Activated naive CD8-positive, alpha-beta T cell treated with anti-CD3 and anti-CD28 coated beads, Interleukin-2, amount 50 U/mL, for 24 hours (primary cell): ENCODE data around the gene CSTB.

ENCODE experiments used
- ATAC-seq: fragments of 150-1000 bp; cut with Tn5 transposase; one replicate; pipeline ENCODE4 v1.10.0; 2021
- DNase-seq: peaks from one replicate; pipeline ENCODE4 v3.0.0; 2021
- H3K27ac Mint-ChIP-seq: one replicate; pipeline ENCODE4 v1.8.0; 2021; ENCODE audit warnings: mild to moderate bottlenecking, mixed read lengths
- H3K27me3 Mint-ChIP-seq: one replicate; pipeline ENCODE4 v1.8.0; 2021; ENCODE audit warnings: mixed read lengths
- H3K36me3 Mint-ChIP-seq: one replicate; pipeline ENCODE4 v1.8.0; 2021; ENCODE audit warnings: low read depth, mixed read lengths
- H3K4me1 Mint-ChIP-seq: one replicate; pipeline ENCODE4 v1.8.0; 2021; ENCODE audit warnings: mixed read lengths
- H3K4me3 Mint-ChIP-seq: one replicate; pipeline ENCODE4 v1.8.0; 2021; ENCODE audit warnings: mild to moderate bottlenecking, moderate library complexity, mixed read lengths
- H3K9me3 Mint-ChIP-seq: one replicate; pipeline ENCODE4 v1.8.0; 2021; ENCODE audit warnings: mixed read lengths

CSTB gene

DNA sequence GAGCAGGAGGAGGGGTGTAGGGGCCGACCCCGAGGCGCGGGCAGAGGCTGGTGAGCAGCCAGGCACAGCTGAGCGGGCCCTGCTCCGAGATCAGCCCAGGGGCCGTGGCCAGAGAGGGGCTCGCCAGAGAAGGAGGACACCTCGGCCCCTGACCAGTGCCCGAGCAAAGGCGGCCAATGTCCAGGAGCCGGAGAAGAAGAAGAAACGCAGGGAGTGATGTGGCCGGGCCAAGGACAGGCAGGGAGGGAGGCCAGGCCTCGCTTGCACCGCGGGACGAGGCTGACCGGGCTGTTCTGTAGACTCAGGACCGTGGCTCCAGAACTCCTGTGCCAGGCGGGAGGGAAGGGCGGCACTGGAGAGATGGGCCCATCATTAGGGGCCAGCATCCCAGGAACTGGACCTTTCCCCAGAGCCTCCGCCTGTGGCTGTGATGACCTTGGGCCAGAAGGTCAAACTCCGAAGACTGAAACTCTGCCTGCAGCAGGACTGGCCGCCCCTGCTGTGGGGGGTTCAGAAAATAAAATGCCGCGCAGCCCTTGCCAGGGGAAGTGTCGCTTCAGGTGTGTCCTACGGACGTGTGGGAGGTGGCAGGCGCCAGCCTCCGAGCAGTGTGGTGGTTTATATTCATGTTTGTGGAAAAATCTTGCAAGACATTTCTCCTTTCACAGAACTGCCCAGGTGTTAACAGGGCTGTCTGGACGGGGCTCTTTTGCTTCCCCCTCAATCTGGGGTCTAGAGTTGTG is 27.6 kb upstream of the CSTB start:
- H3K9me3 Mint-ChIP-seq: no peaks in the 10 kb centered on the region
- no peak overlapping the region for H3K4me3 Mint-ChIP-seq
- H3K27me3 Mint-ChIP-seq: no peaks in the 10 kb centered on the region
- H3K27ac Mint-ChIP-seq: no peak overlapping the region
- ATAC-seq (no peak), DNase-seq (no peak)
- H3K36me3 Mint-ChIP-seq: peaks cover 30% of the 10 kb centered on the region
- peaks cover 9% of the 10 kb centered on the region for H3K4me1 Mint-ChIP-seq

DNA sequence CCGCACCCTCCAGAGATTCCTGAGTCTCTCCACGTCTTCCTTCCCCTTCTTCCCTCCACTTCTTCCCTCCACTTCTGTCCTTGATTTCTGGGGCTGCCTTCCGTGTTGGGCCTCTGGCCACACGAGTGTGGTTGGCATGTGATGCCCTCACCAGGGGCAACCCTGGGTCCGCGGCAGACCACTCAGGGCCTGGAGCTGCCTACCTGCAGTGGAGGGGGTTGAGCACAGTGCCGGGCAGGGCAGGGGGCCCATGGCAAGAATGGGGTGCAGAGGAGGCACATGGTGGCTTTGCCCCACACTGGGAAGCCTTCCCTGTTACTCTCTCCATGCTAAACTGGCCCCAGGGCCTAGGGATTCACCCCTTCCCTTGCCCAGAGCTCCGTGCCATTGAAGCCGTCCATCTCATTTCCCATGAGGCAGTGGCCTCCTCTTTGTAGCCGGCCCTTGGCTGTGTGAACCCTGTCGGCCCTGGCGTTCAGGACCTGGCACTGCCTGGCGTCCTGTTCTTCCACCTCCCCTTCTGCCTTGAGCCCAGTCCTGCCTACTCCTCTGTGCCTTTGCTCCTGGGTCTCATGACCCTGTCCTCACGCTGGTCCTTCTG is 26.7 kb upstream of the CSTB start:
- no peak overlapping the region for H3K4me3 Mint-ChIP-seq
- DNase-seq (no peak), ATAC-seq (no peak)
- peaks cover 9% of the 10 kb centered on the region for H3K4me1 Mint-ChIP-seq
- no peaks in the 10 kb centered on the region for H3K9me3 Mint-ChIP-seq
- no peaks in the 10 kb centered on the region for H3K27me3 Mint-ChIP-seq
- H3K27ac Mint-ChIP-seq: no peak overlapping the region
- peaks cover 36% of the 10 kb centered on the region for H3K36me3 Mint-ChIP-seq

DNA sequence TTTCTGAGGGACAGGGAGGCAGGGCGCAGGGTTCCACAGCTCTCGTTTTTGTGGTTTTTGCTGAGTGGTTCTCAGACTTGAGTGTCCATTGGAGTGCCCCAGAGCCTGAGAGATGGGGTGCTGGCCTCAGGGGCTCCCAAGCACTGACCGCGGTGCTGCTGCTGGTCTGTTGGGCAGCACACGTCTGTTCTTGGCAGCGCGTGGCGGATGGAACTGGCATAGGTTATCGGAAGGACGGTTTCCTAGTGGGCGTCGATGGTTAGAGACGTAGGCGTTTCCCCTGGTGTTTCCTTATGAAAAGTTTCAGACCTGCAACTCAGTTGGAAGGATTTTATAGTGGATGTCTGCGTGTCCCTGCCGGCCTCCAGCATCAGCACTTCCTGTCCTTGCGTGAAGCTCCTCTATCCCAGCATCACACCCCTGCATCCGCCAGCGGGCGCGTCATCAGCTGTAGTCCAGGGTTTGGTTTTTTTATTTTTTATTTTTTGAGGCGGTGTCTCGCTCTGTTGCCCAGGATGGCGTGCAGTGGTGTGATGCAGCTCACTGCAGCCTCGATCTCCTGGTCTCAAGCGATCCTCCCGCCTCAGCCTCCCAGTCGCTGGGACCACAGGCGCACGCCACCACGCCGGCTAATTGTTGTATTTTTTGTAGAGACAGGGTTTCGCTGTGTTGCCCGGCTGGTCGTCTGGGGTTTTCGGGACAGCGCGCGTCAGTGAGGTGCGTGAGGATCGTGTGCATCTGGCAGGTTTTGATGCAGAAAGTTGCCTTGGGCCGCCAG is 25.1 kb upstream of the CSTB start:
- H3K4me3 Mint-ChIP-seq: no peak overlapping the region
- peaks cover 8% of the 10 kb centered on the region for H3K4me1 Mint-ChIP-seq
- DNase-seq (no peak), ATAC-seq (no peak)
- no peaks in the 10 kb centered on the region for H3K27me3 Mint-ChIP-seq
- no peaks in the 10 kb centered on the region for H3K9me3 Mint-ChIP-seq
- peaks cover 45% of the 10 kb centered on the region for H3K36me3 Mint-ChIP-seq
- peak overlapping the region; percentile 46 for H3K27ac Mint-ChIP-seq

DNA sequence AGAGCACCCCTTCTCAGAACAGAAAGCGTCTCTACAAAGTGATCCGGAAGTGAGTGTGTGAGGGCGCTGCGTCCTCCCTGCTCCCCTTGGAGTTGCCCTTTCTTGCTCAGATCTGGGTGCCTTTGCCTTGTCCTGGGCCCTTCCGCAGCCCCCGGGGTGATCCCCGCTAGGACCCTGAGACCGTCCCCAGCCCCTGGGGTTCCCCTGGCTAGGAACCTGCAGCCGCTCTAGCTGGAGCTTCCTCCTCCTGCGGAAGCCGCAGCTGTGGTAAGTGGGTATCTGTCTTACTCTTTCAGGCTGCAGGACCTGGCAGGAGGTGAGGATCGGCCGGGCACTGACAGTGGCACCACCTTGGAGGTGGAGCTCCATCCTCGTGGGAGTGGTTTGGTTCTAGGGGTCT is 24.5 kb upstream of the CSTB start:
- ATAC-seq (no peak), DNase-seq (no peak)
- Mint-ChIP-seq H3K9me3 (no peaks in the 10 kb centered on the region), H3K4me1 (peaks cover 1% of the 10 kb centered on the region), H3K27me3 (no peaks in the 10 kb centered on the region), H3K36me3 (peaks cover 39% of the 10 kb centered on the region), H3K27ac (peak overlapping the region; percentile 46), H3K4me3 (no peak overlapping the region)

DNA sequence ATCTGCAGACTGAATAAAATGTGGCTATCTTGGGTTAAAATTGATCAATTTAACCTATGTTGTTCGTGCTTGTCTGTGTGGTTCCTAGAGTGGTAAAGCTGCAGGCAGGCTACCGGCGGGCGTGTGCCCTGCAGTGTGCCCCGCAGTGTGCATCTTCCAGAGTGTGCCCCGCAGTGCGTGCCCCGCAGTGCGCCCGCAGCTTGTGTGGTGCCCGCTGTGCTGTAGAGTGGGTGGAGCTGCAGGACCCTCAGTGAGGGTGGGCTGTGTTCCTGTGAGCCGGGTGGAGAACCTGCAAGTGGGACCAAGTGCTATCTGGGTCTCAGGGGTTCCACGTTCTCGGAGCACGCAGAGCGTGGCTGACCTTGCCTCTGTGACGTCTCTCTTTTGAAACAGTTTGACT is 24.0 kb upstream of the CSTB start:
- DNase-seq (no peak), ATAC-seq (no peak)
- peaks cover 42% of the 10 kb centered on the region for H3K36me3 Mint-ChIP-seq
- H3K4me3 Mint-ChIP-seq: no peak overlapping the region
- no peaks in the 10 kb centered on the region for H3K27me3 Mint-ChIP-seq
- no peaks in the 10 kb centered on the region for H3K4me1 Mint-ChIP-seq
- no peak overlapping the region for H3K27ac Mint-ChIP-seq
- no peaks in the 10 kb centered on the region for H3K9me3 Mint-ChIP-seq

DNA sequence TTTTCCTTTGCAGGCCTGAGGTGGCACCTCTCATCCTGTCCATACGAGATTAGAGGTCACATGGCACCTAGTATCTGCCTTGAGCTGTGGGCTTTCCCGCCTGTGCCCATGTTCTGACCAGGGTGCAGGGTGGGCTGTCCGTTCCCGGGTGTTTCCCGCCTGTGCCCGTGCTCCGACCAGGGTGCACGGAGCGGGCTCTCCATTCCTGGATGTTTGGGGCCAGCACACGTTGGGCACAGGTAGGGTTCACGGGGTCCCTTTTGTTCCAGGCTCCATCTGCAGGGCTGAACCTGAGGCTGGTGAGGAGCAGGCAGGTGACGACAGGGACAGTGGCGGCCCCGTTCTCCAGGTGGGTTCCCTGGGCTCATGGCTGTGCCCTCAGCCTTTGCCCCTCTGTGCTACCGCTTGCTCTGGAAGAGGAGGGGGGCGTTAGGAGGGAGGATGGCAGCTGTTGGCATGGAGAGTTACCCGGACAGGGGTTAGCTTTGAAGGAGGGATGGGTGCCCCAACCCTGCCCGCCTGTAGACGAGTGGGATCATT is 23.3 kb upstream of the CSTB start:
- Mint-ChIP-seq H3K27me3 (no peaks in the 10 kb centered on the region), H3K4me3 (no peak overlapping the region), H3K36me3 (peaks cover 46% of the 10 kb centered on the region), H3K27ac (no peak overlapping the region), H3K4me1 (no peaks in the 10 kb centered on the region), H3K9me3 (no peaks in the 10 kb centered on the region)
- ATAC-seq: no peak
- DNase-seq: no peak

DNA sequence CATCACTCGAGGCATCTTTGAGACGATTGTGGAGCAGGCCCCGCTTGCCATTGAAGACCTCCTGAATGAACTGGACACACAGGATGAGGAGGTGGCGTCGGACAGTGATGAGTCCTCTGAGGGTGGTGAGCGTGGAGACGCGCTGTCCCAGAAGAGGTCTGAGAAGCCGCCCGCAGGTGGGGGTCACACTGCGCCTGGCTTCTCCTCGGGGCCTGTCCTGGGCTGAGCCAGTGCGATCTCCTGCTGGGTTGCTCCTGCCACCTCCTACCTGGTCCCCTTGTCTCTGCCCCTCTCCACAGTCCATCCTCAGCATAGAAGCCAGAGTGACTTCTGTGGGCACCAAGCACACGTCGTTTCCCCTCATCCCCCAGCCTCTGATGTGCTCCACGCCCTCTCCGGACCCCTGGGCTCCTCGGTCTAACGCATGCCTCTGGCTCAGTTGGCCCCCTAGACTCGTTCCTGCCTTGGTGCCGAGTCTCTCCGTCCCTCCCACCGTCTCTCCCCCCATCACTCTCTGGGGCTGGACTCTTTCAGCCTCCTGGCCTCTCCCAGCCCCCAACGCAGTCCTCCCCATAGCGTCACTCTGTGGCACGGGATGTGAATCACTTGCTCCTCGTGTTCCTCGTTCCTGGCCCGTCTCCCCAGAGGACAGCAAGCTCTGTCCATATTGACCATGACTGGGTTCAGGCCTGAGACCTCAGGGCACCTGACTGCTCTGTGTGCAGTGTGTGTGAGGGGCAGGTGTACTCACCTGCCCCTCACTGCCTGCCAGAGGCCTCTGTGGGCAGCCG is 22.0 kb upstream of the CSTB start:
- no peak for DNase-seq
- Mint-ChIP-seq H3K27ac (no peak overlapping the region), H3K4me3 (no peak overlapping the region), H3K4me1 (no peaks in the 10 kb centered on the region), H3K9me3 (no peaks in the 10 kb centered on the region), H3K36me3 (peaks cover 48% of the 10 kb centered on the region), H3K27me3 (no peaks in the 10 kb centered on the region)
- no peak for ATAC-seq

DNA sequence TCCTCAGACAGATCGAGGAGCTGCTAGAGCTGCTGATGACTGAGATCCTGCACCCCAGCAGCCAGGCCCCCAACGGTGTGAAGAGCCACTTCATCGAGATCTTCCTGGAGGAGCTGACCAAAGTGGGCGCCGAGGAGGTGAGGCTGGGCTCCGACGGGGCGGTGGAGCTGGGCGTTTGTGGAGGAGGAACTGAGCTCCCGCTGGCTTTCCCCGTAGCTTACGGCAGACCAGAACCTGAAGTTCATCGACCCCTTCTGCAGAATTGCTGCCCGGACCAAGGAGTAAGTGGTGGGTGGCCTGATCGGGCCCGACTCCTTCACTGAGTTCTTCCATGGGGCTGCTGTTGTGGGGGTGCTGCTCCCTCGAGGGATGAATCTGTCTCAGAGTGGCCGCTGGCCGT is 21.3 kb upstream of the CSTB start:
- no peak overlapping the region for H3K27ac Mint-ChIP-seq
- no peak for ATAC-seq
- no peaks in the 10 kb centered on the region for H3K9me3 Mint-ChIP-seq
- peaks cover 50% of the 10 kb centered on the region for H3K36me3 Mint-ChIP-seq
- DNase-seq: no peak
- H3K4me3 Mint-ChIP-seq: no peak overlapping the region
- H3K4me1 Mint-ChIP-seq: peaks cover 4% of the 10 kb centered on the region
- H3K27me3 Mint-ChIP-seq: no peaks in the 10 kb centered on the region

DNA sequence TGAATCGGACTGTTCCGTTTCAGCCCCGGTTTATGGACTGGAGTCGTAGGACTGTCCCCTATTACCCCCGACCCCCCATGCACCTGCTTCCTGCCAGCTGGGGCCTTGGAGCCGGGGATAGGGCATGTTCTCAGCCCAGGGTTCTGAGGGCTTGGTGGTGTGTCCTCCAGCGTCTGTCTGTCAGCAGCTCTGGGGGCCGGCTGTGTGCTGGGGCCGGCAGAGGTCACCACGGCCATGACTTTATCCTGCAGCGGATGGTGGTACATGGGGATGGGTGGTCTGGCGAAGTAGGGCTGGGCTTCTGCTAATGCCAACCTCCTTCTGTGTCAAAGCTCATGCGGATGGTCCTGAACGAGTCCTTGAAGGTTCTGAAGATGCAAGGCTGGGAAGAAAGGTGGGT is 18.7 kb upstream of the CSTB start:
- Mint-ChIP-seq H3K4me1 (peaks cover 26% of the 10 kb centered on the region), H3K4me3 (no peak overlapping the region), H3K27me3 (no peaks in the 10 kb centered on the region), H3K27ac (no peak overlapping the region), H3K36me3 (peaks cover 59% of the 10 kb centered on the region), H3K9me3 (no peaks in the 10 kb centered on the region)
- ATAC-seq: no peak
- DNase-seq: no peak

DNA sequence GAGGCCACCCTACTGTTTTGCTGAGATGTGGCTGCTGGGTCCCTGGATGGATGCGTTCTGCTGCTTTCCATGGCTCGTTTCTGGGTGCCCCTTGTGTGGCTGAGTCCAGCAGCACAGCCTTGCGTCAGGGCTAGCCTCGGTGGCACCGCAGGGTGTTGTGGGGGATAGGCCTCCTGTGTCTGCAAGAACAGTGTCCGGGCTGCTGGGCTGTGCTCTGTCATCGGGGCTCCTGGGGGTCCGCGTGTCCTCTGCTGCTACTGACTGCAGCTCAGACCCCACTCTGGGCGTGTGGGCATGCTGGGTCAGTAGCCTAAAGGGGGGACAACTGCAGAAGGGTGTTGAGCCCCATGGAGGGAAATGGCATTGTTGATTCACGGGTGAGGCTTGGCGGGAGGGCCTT is 18.2 kb upstream of the CSTB start:
- ATAC-seq (no peak), DNase-seq (no peak)
- no peak overlapping the region for H3K27ac Mint-ChIP-seq
- H3K9me3 Mint-ChIP-seq: no peaks in the 10 kb centered on the region
- H3K4me1 Mint-ChIP-seq: peaks cover 26% of the 10 kb centered on the region
- no peak overlapping the region for H3K4me3 Mint-ChIP-seq
- H3K27me3 Mint-ChIP-seq: no peaks in the 10 kb centered on the region
- H3K36me3 Mint-ChIP-seq: peaks cover 60% of the 10 kb centered on the region

DNA sequence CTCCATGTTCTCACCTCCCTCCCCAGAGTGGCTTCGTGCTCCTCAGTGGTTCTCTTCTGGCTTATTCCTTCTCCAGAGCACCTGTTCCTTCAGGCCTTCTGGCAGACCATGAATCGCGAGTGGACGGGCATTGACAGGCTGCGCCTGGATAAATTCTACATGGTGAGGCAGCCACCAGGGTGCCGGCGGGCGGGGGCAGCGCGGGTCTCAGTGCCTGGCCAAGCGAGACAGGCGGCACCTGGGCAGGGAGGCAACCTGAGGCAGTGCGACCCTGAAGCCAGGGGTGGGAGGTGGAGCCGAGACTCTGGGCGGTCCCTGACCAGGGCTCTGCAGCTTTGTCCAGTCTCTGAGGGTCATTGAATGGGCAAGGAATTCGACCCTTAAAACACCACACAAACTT is 17.1 kb upstream of the CSTB start:
- H3K4me1 Mint-ChIP-seq: peaks cover 29% of the 10 kb centered on the region
- H3K27ac Mint-ChIP-seq: no peak overlapping the region
- no peaks in the 10 kb centered on the region for H3K27me3 Mint-ChIP-seq
- no peak overlapping the region for H3K4me3 Mint-ChIP-seq
- ATAC-seq (no peak), DNase-seq (no peak)
- H3K36me3 Mint-ChIP-seq: peaks cover 56% of the 10 kb centered on the region
- H3K9me3 Mint-ChIP-seq: no peaks in the 10 kb centered on the region

DNA sequence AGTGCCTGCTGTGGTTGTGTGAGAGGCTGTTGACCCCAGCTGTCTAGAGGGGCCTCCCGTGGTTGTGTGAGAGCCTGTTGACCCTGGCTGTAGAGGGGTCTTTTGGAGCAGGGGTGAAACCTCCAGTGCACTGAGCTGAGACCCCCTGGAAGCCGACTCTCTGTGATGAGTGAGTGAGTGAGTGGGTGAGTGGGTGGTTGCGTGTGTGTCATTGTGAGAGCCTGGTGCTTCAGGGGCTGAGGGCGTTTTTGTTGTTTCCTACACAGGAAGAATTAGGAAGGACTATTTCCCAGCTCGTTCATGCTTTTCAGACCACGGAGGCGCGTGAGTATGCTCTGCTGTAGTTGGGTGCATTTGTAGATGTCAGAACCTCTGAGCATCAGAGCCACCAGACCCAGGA is 16.3 kb upstream of the CSTB start:
- no peak for ATAC-seq
- Mint-ChIP-seq H3K36me3 (peaks cover 54% of the 10 kb centered on the region), H3K27me3 (no peaks in the 10 kb centered on the region), H3K4me3 (peak overlapping the region; percentile 66), H3K4me1 (peaks cover 29% of the 10 kb centered on the region), H3K9me3 (no peaks in the 10 kb centered on the region), H3K27ac (peak overlapping the region; percentile 60)
- no peak for DNase-seq

DNA sequence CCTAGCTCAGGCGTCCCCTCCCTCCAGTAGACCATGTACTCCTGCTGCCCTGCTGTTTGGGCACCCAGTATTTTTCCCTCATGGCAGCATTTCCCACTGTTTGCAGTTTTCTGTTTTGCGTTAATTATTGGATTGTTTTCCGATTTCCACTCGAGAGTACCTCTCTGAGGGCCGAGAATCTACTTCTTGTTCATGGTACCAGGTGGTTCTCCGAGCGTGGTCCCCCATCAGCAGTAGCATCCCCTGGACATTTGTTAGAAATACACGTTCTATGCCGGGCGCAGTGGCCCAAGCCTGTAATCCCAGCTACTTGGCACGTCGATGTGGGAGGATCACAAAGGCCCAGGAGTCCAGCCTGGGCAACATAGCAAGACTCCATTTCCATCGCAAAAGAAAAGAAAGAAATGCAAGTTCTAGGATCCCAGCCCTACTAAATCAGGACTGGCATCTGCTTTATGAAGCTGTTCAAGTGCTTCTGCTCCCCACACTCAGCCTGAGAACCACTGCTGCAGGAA is 14.0 kb upstream of the CSTB start:
- Mint-ChIP-seq H3K36me3 (peaks cover 39% of the 10 kb centered on the region), H3K9me3 (no peaks in the 10 kb centered on the region), H3K27ac (peak overlapping the region; percentile 95), H3K4me1 (peaks cover 29% of the 10 kb centered on the region), H3K27me3 (no peaks in the 10 kb centered on the region), H3K4me3 (peak overlapping the region; percentile 97)
- DNase-seq (no peak), ATAC-seq (no peak)
